Peyer's patch (tissue), 4 donors: Measurements from ENCODE around the gene VPS9D1.
"Not testable (repeated sequence)": the region's sequence is repeated elsewhere in the genome, so short reads cannot be mapped to it uniquely, and the experiment has no call there.

ENCODE experiments used
- POLR2A ChIP-seq, 2 donors: fragments of 450-650 bp; IDR thresholded peaks; one replicate each; pipeline ENCODE4 v1.5.1; 2017; ENCODE audit warnings: antibody characterized with exemption in 2 of 2, mild to moderate bottlenecking in 2 of 2, moderate library complexity in 2 of 2
- TF ChIP-seq, protein P1 (sequence below), 6 experiments: fragments of 450-650 bp in 4 of 6; fragments of 200-600 bp in 2 of 6; sonication (generic) in 1 of 6; IDR thresholded peaks; one replicate each; pipeline ENCODE4 v1.5.1; 2017 to 2019; ENCODE audit warnings: antibody characterized with exemption in 6 of 6, mild to moderate bottlenecking in 3 of 6, moderate library complexity in 1 of 6

GRCh38 chr16:89699629-89700099 lies 21.0 kb downstream of the VPS9D1 start:
- TF ChIP-seq, protein P1, sequence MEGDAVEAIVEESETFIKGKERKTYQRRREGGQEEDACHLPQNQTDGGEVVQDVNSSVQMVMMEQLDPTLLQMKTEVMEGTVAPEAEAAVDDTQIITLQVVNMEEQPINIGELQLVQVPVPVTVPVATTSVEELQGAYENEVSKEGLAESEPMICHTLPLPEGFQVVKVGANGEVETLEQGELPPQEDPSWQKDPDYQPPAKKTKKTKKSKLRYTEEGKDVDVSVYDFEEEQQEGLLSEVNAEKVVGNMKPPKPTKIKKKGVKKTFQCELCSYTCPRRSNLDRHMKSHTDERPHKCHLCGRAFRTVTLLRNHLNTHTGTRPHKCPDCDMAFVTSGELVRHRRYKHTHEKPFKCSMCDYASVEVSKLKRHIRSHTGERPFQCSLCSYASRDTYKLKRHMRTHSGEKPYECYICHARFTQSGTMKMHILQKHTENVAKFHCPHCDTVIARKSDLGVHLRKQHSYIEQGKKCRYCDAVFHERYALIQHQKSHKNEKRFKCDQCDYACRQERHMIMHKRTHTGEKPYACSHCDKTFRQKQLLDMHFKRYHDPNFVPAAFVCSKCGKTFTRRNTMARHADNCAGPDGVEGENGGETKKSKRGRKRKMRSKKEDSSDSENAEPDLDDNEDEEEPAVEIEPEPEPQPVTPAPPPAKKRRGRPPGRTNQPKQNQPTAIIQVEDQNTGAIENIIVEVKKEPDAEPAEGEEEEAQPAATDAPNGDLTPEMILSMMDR (IDR thresholded peaks at IDR 0.05): not testable (repeated sequence)
- TF ChIP-seq POLR2A (IDR thresholded peaks at IDR 0.05): not testable (repeated sequence)
